ENCODE data around the gene EXOC4.
"Not testable (repeated sequence)": the region's sequence is repeated elsewhere in the genome, so short reads cannot be mapped to it uniquely, and the experiment has no call there.

The EXOC4 gene

GRCh38 chr7:133315332-133316040 lies 62.6 kb downstream of the EXOC4 start:
- no peak for DNase-seq (ENCODE audit: low spot score)

GRCh38 chr7:133319842-133320241 lies 67.0 kb downstream of the EXOC4 start:
- DNase-seq (ENCODE audit: low spot score): no peak

- DNase-seq (ENCODE audit: low spot score): no peak
Observed at GRCh38 chr7:133320891-133321290, 68.0 kb downstream of the EXOC4 start.

- DNase-seq (ENCODE audit: low spot score): not testable (repeated sequence)
Observed at GRCh38 chr7:133321366-133321765, 68.5 kb downstream of the EXOC4 start.

GRCh38 chr7:133326745-133327144 lies 73.9 kb downstream of the EXOC4 start:
- DNase-seq (ENCODE audit: low spot score): not testable (repeated sequence)

- DNase-seq (ENCODE audit: low spot score): not testable (repeated sequence)
Observed at GRCh38 chr7:133328021-133328420, 75.1 kb downstream of the EXOC4 start.

- no peak for DNase-seq (ENCODE audit: low spot score)
Observed at GRCh38 chr7:133330085-133330484, 77.2 kb downstream of the EXOC4 start.

GRCh38 chr7:133331861-133332260 lies 79.0 kb downstream of the EXOC4 start:
- no peak for DNase-seq (ENCODE audit: low spot score)

GRCh38 chr7:133339772-133340171 lies 86.9 kb downstream of the EXOC4 start:
- DNase-seq (ENCODE audit: low spot score): no peak

GRCh38 chr7:133344275-133344674 lies 91.4 kb downstream of the EXOC4 start:
- DNase-seq (ENCODE audit: low spot score): no peak

GRCh38 chr7:133345690-133346421 lies 93.0 kb downstream of the EXOC4 start:
- no peak for DNase-seq (ENCODE audit: low spot score)

GRCh38 chr7:133348250-133348649 lies 95.4 kb downstream of the EXOC4 start:
- no peak for DNase-seq (ENCODE audit: low spot score)

GRCh38 chr7:133349101-133349500 lies 96.2 kb downstream of the EXOC4 start:
- no peak for DNase-seq (ENCODE audit: low spot score)

- DNase-seq (ENCODE audit: low spot score): no peak
Observed at GRCh38 chr7:133352430-133352829, 99.6 kb downstream of the EXOC4 start.

GRCh38 chr7:133353775-133354174 lies 100.9 kb downstream of the EXOC4 start:
- no peak for DNase-seq (ENCODE audit: low spot score)

GRCh38 chr7:133354546-133355324 lies 101.9 kb downstream of the EXOC4 start:
- no peak for DNase-seq (ENCODE audit: low spot score)

GRCh38 chr7:133355325-133355708 lies 102.4 kb downstream of the EXOC4 start:
- DNase-seq (ENCODE audit: low spot score): no peak

- no peak for DNase-seq (ENCODE audit: low spot score)
Observed at GRCh38 chr7:133355822-133356221, 102.9 kb downstream of the EXOC4 start.

GRCh38 chr7:133358708-133359107 lies 105.8 kb downstream of the EXOC4 start:
- no peak for DNase-seq (ENCODE audit: low spot score)

GRCh38 chr7:133359449-133359848 lies 106.6 kb downstream of the EXOC4 start:
- no peak for DNase-seq (ENCODE audit: low spot score)

GRCh38 chr7:133360201-133360600 lies 107.3 kb downstream of the EXOC4 start:
- DNase-seq (ENCODE audit: low spot score): no peak

- no peak for DNase-seq (ENCODE audit: low spot score)
Observed at GRCh38 chr7:133361806-133362205, 108.9 kb downstream of the EXOC4 start.

All from globus pallidus (tissue), 1 donor.